BLaER1 treated with 17β-estradiol and CSF1 and Interleukin-3, amounts not matched to agents 10 nM and 100 nM (cell line): ENCODE data around the gene DPP10.
"Not testable (repeated sequence)": the region's sequence is repeated elsewhere in the genome, so short reads cannot be mapped to it uniquely, and the experiment has no call there.

Source experiments
- H3K27ac ChIP-seq, 11 experiments: shearing (Covaris generic); formaldehyde crosslinking; 2 replicates each; pipeline ENCODE4 v1.8.1; 2022
- H3K27me3 ChIP-seq, 11 experiments: shearing (Covaris generic); formaldehyde crosslinking; 2 replicates each; pipeline ENCODE4 v1.8.1; 2022
- H3K36me3 ChIP-seq, 11 experiments: shearing (Covaris generic); formaldehyde crosslinking; 2 replicates each; pipeline ENCODE4 v1.8.1; 2022
- H3K4me1 ChIP-seq, 10 experiments: shearing (Covaris generic); formaldehyde crosslinking; 2 replicates each; pipeline ENCODE4 v1.8.1; 2022
- H3K4me2 ChIP-seq, 11 experiments: shearing (Covaris generic); formaldehyde crosslinking; 2 replicates each; pipeline ENCODE4 v1.8.1; 2022
- H3K4me3 ChIP-seq, 10 experiments: shearing (Covaris generic); formaldehyde crosslinking; 2 replicates each; pipeline ENCODE4 v1.8.1; 2022
- H3K9ac ChIP-seq, 11 experiments: shearing (Covaris generic); formaldehyde crosslinking; 2 replicates each; pipeline ENCODE4 v1.8.1; 2022
- H3K9me3 ChIP-seq, 11 experiments: shearing (Covaris generic); formaldehyde crosslinking; replicated peaks in 1 of 11; 2 replicates each; pipeline ENCODE4 v1.8.1; 2022
- H4K20me1 ChIP-seq, 11 experiments: shearing (Covaris generic); formaldehyde crosslinking; 2 replicates each; pipeline ENCODE4 v1.8.1; 2022
- Cebpa-rat ChIP-seq, 11 experiments: shearing (Covaris generic); IDR thresholded peaks; 2 replicates each; pipeline ENCODE4 v1.8.1; 2022

DPP10 gene

DNA sequence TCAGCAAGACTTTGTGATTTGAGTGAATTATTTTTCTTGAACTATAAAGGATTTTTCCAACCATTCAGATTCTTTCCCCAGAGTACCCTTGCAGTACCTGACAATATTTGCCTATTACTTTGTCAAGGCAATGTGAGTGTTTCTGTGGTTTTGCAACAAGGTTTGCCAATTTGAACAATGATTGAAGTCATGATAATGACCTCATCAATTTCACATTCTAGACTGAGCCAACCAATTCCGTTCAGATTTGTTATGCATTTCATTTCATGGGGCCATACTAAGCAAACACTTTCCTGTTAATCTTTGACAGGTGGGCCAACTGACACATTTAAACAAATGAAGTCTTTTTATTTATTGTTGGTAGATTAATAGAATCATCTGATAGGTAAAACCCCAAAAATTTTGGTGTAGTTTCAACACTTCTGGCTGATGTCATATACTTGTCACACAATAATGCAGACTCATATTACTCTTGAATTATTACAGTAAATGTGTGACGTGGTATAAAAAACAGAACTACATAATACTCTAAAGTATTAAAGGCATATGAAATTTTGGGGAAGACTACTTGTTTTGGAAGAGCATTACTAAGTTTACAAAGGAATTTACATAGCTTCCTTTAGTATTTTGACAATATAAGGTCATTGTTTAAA is 526.4 kb downstream of the DPP10 start:
- no peak overlapping the region for H3K4me2 ChIP-seq
- no peak overlapping the region for H3K27ac ChIP-seq
- no peaks in the 10 kb centered on the region for H3K4me1 ChIP-seq
- no peak for TF ChIP-seq Cebpa-rat (IDR thresholded peaks at IDR 0.05)
- no peaks in the 10 kb centered on the region for H3K27me3 ChIP-seq
- H3K36me3 ChIP-seq = no peaks in the 10 kb centered on the region
- no peak overlapping the region for H3K4me3 ChIP-seq
- no peaks in the 10 kb centered on the region for H3K9me3 ChIP-seq
- no peaks in the 10 kb centered on the region for H4K20me1 ChIP-seq
- H3K9ac ChIP-seq = no peak overlapping the region

DNA sequence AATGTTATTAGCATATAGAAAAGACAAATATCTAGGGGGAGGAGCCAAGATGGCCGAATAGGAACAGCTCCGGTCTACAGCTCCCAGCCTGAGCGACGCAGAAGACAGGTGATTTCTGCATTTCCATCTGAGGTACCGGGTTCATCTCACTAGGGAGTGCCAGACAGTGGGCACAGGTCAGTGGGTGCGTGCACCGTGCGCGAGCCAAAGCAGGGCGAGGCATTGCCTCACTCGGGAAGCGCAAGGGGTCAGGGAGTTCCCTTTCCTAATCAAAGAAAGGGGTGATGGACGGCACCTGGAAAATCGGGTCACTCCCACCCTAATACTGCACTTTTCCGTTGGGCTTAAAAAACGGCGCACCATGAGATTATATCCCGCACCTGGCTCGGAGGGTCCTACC is 561.9 kb downstream of the DPP10 start:
- not testable (repeated sequence) for H3K36me3 ChIP-seq, H3K4me1 ChIP-seq, H3K4me3 ChIP-seq, H3K9ac ChIP-seq, H3K9me3 ChIP-seq, H4K20me1 ChIP-seq, H3K27me3 ChIP-seq, H3K4me2 ChIP-seq, H3K27ac ChIP-seq

DNA sequence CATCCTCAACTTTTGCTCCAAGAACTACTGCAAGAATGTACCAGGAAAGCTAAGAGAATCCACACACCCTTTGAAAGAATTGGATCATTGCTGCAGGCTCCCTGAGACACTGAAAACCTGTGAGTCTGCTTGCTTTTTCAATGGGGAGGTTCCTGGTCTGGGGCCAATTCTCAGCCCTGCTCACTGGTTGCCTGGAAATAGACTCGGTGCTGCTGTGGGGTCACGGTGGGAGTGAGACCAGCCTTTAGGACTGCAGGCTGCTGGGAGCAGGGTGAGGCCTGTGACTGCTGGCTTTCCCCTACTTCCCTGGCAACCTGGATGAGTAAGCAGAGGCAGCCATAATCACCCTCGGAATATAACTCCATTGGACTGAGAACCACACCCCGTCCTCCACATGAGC is 569.3 kb downstream of the DPP10 start:
- TF ChIP-seq Cebpa-rat (IDR thresholded peaks at IDR 0.05) = no peak
- Histone ChIP-seq H3K4me2 (no peak overlapping the region), H3K36me3 (no peaks in the 10 kb centered on the region), H3K9ac (no peak overlapping the region), H3K4me1 (no peaks in the 10 kb centered on the region), H3K4me3 (no peak overlapping the region), H3K27ac (no peak overlapping the region), H3K27me3 (no peaks in the 10 kb centered on the region), H3K9me3 (no peaks in the 10 kb centered on the region), H4K20me1 (no peaks in the 10 kb centered on the region)

DNA sequence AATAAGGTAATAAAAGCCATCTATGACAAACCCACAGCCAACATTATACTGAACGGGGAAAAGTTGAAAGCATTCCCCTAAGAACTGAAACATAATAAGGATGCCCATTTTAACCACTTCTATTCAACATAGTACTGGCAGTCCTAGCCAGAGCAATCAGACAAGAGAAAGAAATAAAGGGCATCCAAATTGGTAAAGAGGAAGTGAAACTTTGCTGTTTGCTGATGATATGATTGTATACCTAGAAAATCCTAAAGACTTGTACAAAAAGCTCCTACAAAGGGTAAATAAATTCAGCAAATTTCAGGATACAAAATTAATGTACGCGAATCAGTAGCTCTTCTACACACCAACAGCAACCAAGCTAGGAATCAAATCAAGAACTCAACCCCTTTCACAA is 579.6 kb downstream of the DPP10 start:
- peaks cover 14 to 22% (median 17%) of the 10 kb centered on the region in 11 experiments for H3K9me3 ChIP-seq
- H3K4me1 ChIP-seq, H4K20me1 ChIP-seq, H3K4me2 ChIP-seq, H3K4me3 ChIP-seq, H3K36me3 ChIP-seq, H3K27me3 ChIP-seq, H3K27ac ChIP-seq, H3K9ac ChIP-seq: not testable (repeated sequence)

DNA sequence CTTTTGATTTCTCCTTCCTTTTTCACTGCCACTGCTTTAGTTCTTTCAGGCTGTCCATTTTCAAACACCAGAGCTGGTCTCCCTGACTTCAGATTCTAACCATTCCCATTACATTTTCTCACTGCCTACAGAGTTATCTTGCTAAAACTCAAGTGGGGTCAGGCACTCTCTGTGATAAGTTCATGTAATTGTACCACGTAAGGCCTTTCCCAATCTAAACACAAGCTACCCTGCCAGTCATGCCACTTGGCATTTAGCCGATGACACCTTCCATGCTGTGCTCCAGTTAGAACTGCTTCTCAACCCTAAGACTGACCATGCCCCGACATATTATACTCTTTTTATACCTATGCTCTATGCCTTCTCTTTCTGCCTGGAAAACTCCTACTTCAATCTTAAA is 592.4 kb downstream of the DPP10 start:
- H3K27me3 ChIP-seq = no peaks in the 10 kb centered on the region
- H3K4me1 ChIP-seq = no peaks in the 10 kb centered on the region
- H3K4me3 ChIP-seq = no peak overlapping the region
- no peak overlapping the region for H3K27ac ChIP-seq
- H4K20me1 ChIP-seq = no peaks in the 10 kb centered on the region
- H3K4me2 ChIP-seq = no peak overlapping the region
- H3K36me3 ChIP-seq = no peaks in the 10 kb centered on the region
- no peak for TF ChIP-seq Cebpa-rat (IDR thresholded peaks at IDR 0.05)
- H3K9ac ChIP-seq = no peak overlapping the region
- H3K9me3 ChIP-seq = no peaks in the 10 kb centered on the region; a peak in 1 of 22 replicates

DNA sequence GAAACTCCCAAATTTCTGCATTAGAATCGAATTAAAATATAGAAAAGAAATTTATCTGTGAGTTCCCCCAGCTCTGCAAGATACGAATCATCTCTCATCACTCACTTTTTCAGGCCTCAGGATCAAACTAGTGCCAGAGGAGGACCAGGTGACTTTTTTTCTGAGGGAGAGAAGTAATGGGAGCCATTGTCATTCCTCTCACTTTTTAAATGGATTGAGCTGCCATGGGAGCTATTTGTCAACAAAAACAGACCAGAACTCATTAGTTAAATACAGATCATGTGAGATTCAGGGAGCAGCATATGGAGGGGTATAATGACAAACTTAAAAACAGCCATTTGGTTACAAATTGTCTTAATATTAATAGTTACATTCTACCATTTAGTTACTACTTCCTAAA is 594.4 kb downstream of the DPP10 start:
- Histone ChIP-seq H3K27ac (no peak overlapping the region), H3K4me1 (no peaks in the 10 kb centered on the region), H3K4me2 (no peak overlapping the region), H3K4me3 (no peak overlapping the region), H3K27me3 (no peaks in the 10 kb centered on the region), H3K9me3 (no peaks in the 10 kb centered on the region), H4K20me1 (no peaks in the 10 kb centered on the region), H3K36me3 (no peaks in the 10 kb centered on the region), H3K9ac (no peak overlapping the region)
- TF ChIP-seq Cebpa-rat (IDR thresholded peaks at IDR 0.05) = no peak

DNA sequence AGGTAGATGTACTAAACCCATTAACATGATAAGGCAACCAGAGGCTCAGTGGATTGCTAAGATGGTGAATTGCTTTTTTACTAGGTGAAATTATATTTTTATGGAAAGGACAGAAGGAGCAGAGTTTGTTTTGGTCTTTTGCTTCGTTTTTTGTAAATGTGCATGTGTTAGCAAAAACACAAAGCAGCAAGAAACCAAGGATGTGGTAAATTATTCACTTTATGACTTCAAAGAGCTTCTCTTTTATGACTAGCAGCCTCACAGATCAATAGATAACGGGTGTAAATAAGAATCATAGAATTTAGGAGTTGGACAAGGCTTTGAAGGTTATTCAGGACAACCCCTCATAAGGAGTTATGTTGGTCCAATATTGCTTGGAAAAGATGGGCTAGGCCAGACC is 615.0 kb downstream of the DPP10 start:
- Histone ChIP-seq H4K20me1 (no peaks in the 10 kb centered on the region), H3K9me3 (no peaks in the 10 kb centered on the region), H3K27ac (no peak overlapping the region), H3K9ac (no peak overlapping the region), H3K4me2 (no peak overlapping the region), H3K36me3 (no peaks in the 10 kb centered on the region), H3K4me1 (no peaks in the 10 kb centered on the region), H3K27me3 (no peaks in the 10 kb centered on the region), H3K4me3 (no peak overlapping the region)
- no peak for TF ChIP-seq Cebpa-rat (IDR thresholded peaks at IDR 0.05)

DNA sequence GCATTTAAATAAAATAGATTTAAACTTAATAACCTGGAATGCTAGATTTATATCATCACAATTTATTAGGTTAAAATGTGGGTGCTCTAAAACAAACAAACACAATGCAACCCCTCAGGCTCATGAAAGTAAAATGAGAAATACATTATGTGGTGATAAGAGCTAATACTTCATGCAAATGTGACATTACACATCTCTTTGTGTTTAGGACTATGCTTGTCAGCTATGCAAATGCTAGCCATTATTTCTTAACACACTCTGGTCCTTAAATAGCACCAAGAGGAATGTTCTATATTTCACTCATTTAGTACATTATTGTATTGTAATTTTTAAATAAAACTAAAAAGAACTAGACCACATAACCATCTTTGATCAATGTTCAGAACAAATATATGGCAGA is 627.6 kb downstream of the DPP10 start:
- no peaks in the 10 kb centered on the region for H3K27me3 ChIP-seq
- TF ChIP-seq Cebpa-rat (IDR thresholded peaks at IDR 0.05) = no peak
- H3K4me3 ChIP-seq = no peak overlapping the region
- H3K9me3 ChIP-seq = no peaks in the 10 kb centered on the region
- H3K36me3 ChIP-seq = no peaks in the 10 kb centered on the region
- no peak overlapping the region for H3K27ac ChIP-seq
- H3K4me1 ChIP-seq = no peaks in the 10 kb centered on the region
- H3K9ac ChIP-seq = no peak overlapping the region
- H4K20me1 ChIP-seq = no peaks in the 10 kb centered on the region
- no peak overlapping the region for H3K4me2 ChIP-seq

DNA sequence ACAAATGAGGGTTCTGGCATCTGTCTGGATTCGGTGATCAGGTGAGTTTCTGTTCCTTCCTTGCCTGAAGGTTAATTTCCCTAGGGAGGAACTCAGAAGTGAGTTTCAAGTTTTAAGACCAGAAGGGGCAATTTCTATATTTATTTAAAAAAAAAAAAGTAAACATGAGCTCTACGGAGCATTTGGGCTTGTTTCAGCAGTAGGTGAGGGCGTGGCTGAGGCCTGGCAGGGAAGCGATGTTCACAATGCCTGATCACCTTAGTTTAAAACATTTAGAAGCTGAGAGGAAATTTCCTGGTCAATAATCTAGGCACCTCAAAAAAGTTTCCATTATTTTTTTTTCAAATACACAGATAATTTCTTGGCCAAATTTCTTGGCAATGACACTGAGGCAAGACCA is 629.1 kb downstream of the DPP10 start:
- Histone ChIP-seq H3K36me3 (no peaks in the 10 kb centered on the region), H3K27me3 (no peaks in the 10 kb centered on the region), H3K4me3 (no peak overlapping the region), H3K4me2 (no peak overlapping the region), H3K9ac (no peak overlapping the region), H4K20me1 (no peaks in the 10 kb centered on the region), H3K4me1 (no peaks in the 10 kb centered on the region), H3K27ac (no peak overlapping the region), H3K9me3 (no peaks in the 10 kb centered on the region)
- TF ChIP-seq Cebpa-rat (IDR thresholded peaks at IDR 0.05) = no peak

DNA sequence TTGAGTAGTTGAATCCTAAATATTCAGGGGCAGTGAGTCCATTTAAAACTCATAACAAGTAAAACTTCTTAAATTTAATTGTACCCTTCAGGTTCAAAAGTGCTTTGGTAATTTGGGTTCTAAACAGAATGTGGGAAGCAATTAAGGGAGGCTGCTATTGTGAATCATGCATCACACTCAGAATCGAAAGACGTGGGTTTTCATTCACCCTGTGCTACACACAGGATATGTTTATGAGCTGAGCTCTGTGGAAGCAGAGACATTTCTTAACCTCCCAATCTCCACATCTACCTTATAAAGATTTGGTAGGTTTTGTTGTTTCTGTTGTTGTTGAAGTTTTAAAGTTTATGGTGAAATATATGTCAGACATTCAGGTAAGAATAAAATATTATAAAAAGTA is 633.4 kb downstream of the DPP10 start:
- Histone ChIP-seq H3K9ac (no peak overlapping the region), H3K4me3 (no peak overlapping the region), H3K27ac (no peak overlapping the region), H3K4me2 (no peak overlapping the region), H3K27me3 (no peaks in the 10 kb centered on the region), H3K9me3 (no peaks in the 10 kb centered on the region), H3K4me1 (no peaks in the 10 kb centered on the region), H3K36me3 (no peaks in the 10 kb centered on the region), H4K20me1 (no peaks in the 10 kb centered on the region)
- no peak for TF ChIP-seq Cebpa-rat (IDR thresholded peaks at IDR 0.05)

DNA sequence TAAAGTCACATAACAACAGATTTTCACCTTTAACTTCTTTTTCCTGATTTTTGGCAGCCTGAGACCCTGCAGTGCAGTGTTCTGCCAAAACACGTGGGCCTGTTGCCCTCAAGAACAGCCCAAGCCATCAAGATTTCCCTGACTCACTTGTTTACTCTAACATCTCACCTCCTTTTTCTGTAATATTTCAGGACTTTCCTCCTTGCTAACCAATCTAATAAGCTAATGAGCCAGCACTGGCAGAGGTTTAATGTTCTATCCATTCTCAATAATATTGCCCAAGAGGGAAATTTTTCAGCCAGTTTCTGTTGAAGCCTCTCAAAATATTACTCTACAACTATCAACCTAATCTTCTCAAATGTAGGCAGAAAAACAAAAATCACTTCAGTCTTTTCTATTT is 635.2 kb downstream of the DPP10 start:
- no peaks in the 10 kb centered on the region for H3K4me1 ChIP-seq
- H3K36me3 ChIP-seq = no peaks in the 10 kb centered on the region
- no peaks in the 10 kb centered on the region for H4K20me1 ChIP-seq
- no peaks in the 10 kb centered on the region for H3K27me3 ChIP-seq
- TF ChIP-seq Cebpa-rat (IDR thresholded peaks at IDR 0.05) = no peak
- no peaks in the 10 kb centered on the region for H3K9me3 ChIP-seq
- no peak overlapping the region for H3K9ac ChIP-seq
- H3K4me2 ChIP-seq = no peak overlapping the region
- no peak overlapping the region for H3K27ac ChIP-seq
- no peak overlapping the region for H3K4me3 ChIP-seq
